ENCODE results near the gene IGFBP4. TPM values are rescaled to one million over a fixed set of nuclear protein-coding genes. Genes with fewer than 3 reads are reported as not detected.

Gene IGFBP4
- total and polyA plus RNA-seq, 2 of the 13 experiments (the other 11 are each of a cell fraction or from before 2014, with no cell fraction given), result 4.1 to 49.0 TPM

DNA sequence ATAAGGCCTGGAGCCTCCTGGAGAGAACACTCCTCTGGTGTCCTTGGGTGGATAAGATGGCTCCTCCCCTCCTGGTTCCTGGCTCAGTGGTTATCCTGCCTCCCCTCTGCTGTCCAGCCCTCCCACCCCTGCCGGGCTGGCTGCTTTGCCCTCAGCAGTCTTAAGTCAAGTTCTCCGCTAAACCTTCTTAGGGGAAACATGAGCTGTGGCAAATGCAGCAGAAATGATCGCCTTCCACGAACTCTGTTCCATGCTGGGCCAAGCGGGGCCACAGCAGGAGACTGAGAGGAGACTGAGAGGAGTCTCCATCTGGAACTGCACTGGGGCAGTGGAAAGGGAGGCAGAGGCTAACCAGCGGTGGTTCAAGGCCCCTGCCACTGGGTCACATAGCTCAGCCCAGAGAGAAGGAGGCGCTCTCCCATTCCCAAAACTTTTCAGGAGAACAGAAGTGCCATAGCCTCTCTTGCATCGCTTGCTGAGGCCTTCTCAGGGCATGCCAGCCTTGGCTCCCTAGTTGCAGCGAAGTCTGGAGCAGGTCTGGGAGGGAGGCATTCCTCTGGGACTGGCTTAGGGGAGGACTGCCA lies 31.3 kb downstream of the IGFBP4 start:
- FAIRE-seq (no peak), DNase-seq (ENCODE audit: low spot score) (no peak), ATAC-seq (no peak; the same call in 2 of the 3 replicates)
- POLR2A ChIA-PET, result interaction anchor here (0.8 kb wide), 1 partner anchor 26 kb away, joined by 4 read pairs; no protein-coding TSS in a partner anchor
- no peaks in the 10 kb centered on the region for H3K36me3 ChIP-seq (replicated peaks in 1 of 2; ENCODE audit: control insufficient read depth in 1 of 2, insufficient read depth in 2 of 2, low read length in 2 of 2)
- no peak overlapping the region for H3K4me3 ChIP-seq (replicated peaks in 1 of 3; ENCODE audit: insufficient read depth in 1 of 3, low read depth in 2 of 3, low read length in 3 of 3)
- peaks cover 51% of the 10 kb centered on the region for H3K4me1 ChIP-seq (ENCODE audit: insufficient read depth, low read length)
- no peaks in the 10 kb centered on the region for H3K9me3 ChIP-seq (ENCODE audit: low read length)
- no TSS peak for BruUV-seq (replicated peaks)
- TF ChIP-seq REL (CRISPR knock-in tag; conservative IDR thresholded peaks at IDR 0.05), result 0 out of 2 replicates have a peak, but pooled peaks have one; percentile 10
- 0 out of 2 replicates have a peak, but pooled peaks have one; percentile 20 for TF ChIP-seq MYC (CRISPR knock-in tag; IDR thresholded peaks at IDR 0.05; ENCODE audit: borderline replicate concordance)
- no peak for TF ChIP-seq ZNF563 (CRISPR knock-in tag; IDR thresholded peaks at IDR 0.05)
- TF ChIP-seq ZMYM4 (CRISPR knock-in tag; IDR thresholded peaks at IDR 0.05), result no peak
- peak; percentile 51 for TF ChIP-seq RBM22 (optimal IDR thresholded peaks at IDR 0.05; ENCODE audit: low read length)
- no peaks in the 10 kb centered on the region for H4K20me1 ChIP-seq (ENCODE audit: insufficient read depth, low read length)
- intact Hi-C loops (cut with micrococcal nuclease; ENCODE audit: unreplicated experiment), result loop anchor here (5.0 kb wide), 1 partner anchor 58 kb away; no protein-coding TSS in a partner anchor
- H3K9ac ChIP-seq (ENCODE audit: insufficient read depth, low read depth, low read length), result no peak overlapping the region
- in situ Hi-C loops (cut with HindIII; ENCODE audit: extremely low pct_ligation_motif_present, low pct_unique_long_range_greater_than_20kb), result no loop called here
- H3K4me2 ChIP-seq (ENCODE audit: low read depth, low read length), result no peak overlapping the region
- WGBS (ENCODE audit: low lambda C conversion rate), result 56% methylated on average over 9 of the region's 9 CpGs
- no peak overlapping the region for H2AFZ ChIP-seq (ENCODE audit: low read length)
- H3K27me3 ChIP-seq (ENCODE audit: control insufficient read depth in 1 of 2, insufficient read depth in 2 of 2, low read length in 2 of 2), result no peaks in the 10 kb centered on the region
- no peaks in the 10 kb centered on the region for H3K79me2 ChIP-seq (ENCODE audit: insufficient read depth, low read length)
- no peak overlapping the region for H3K27ac ChIP-seq (ENCODE audit: extremely low read length, insufficient read depth, low read length)
- CTCF ChIA-PET (ENCODE audit: low intra/inter-chr PET ratio, low total read pairs), result no interaction called here

GRCh38 chr17:40475234-40475908 lies 32.1 kb downstream of the IGFBP4 start:
- Histone ChIP-seq H3K9ac (ENCODE audit: insufficient read depth, low read depth, low read length) (no peak overlapping the region), H3K4me1 (ENCODE audit: insufficient read depth, low read length) (peaks cover 60% of the 10 kb centered on the region)
- TF ChIP-seq, protein P1, sequence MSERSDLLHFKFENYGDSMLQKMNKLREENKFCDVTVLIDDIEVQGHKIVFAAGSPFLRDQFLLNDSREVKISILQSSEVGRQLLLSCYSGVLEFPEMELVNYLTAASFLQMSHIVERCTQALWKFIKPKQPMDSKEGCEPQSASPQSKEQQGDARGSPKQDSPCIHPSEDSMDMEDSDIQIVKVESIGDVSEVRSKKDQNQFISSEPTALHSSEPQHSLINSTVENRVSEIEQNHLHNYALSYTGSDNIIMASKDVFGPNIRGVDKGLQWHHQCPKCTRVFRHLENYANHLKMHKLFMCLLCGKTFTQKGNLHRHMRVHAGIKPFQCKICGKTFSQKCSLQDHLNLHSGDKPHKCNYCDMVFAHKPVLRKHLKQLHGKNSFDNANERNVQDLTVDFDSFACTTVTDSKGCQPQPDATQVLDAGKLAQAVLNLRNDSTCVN (CRISPR knock-in tag; IDR thresholded peaks at IDR 0.05; ENCODE audit: borderline replicate concordance), result no peak
- TF ChIP-seq LCORL (IDR thresholded peaks at IDR 0.05), result no peak
- no peak for TF ChIP-seq LCORL (CRISPR knock-in tag; IDR thresholded peaks at IDR 0.05)
- TF ChIP-seq SMAD9 (CRISPR knock-in tag; IDR thresholded peaks at IDR 0.05), result no peak
- TF ChIP-seq PATZ1 (CRISPR knock-in tag; IDR thresholded peaks at IDR 0.05), result peak; percentile 18
- TF ChIP-seq ZNF30 (CRISPR knock-in tag; IDR thresholded peaks at IDR 0.05), result no peak
- TF ChIP-seq, protein P2, sequence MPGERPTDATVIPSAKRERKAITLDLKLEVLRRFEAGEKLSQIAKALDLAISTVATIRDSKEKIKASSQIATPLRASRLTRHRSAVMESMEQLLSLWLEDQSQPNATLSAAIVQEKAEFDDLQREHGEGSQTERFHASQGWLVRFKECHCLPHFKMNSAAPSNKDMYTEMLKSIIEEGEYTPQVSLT (CRISPR knock-in tag; IDR thresholded peaks at IDR 0.05; ENCODE audit: borderline replicate concordance, low read depth), result no peak

More at GRCh38 chr17:40475234-40475908, 32.1 kb downstream of the IGFBP4 start:
- Histone ChIP-seq H3K9me3 (ENCODE audit: low read length) (no peaks in the 10 kb centered on the region), H3K4me3 (replicated peaks in 1 of 3; ENCODE audit: insufficient read depth in 1 of 3, low read depth in 2 of 3, low read length in 3 of 3) (no peak overlapping the region), H4K20me1 (ENCODE audit: insufficient read depth, low read length) (no peaks in the 10 kb centered on the region), H3K79me2 (ENCODE audit: insufficient read depth, low read length) (no peaks in the 10 kb centered on the region), H3K27ac (ENCODE audit: extremely low read length, insufficient read depth, low read length) (no peak overlapping the region), H2AFZ (ENCODE audit: low read length) (no peak overlapping the region), H3K27me3 (ENCODE audit: control insufficient read depth in 1 of 2, insufficient read depth in 2 of 2, low read length in 2 of 2) (no peaks in the 10 kb centered on the region), H3K36me3 (replicated peaks in 1 of 2; ENCODE audit: control insufficient read depth in 1 of 2, insufficient read depth in 2 of 2, low read length in 2 of 2) (no peaks in the 10 kb centered on the region), H3K4me2 (ENCODE audit: low read depth, low read length) (peak overlapping the region; percentile 26; the same call in 1 of the 2 replicates)
- FAIRE-seq (no peak), ATAC-seq (no peak), DNase-seq (ENCODE audit: low spot score) (no peak)
- ChIA-PET POLR2A (interaction anchor here (0.6 to 1.7 kb wide), 10 partner anchors 27 to 1093 kb away, joined by 3 to 8 read pairs (median 4); partner anchors contain the start of gene IGFBP4), CTCF (ENCODE audit: low intra/inter-chr PET ratio, low total read pairs) (interaction anchor here (0.7 to 2.1 kb wide), 4 partner anchors 34 to 85 kb away, joined by 3 to 13 read pairs (median 8); no protein-coding TSS in a partner anchor)
- BruUV-seq (replicated peaks), result no TSS peak
- in situ Hi-C loops (cut with HindIII; ENCODE audit: extremely low pct_ligation_motif_present, low pct_unique_long_range_greater_than_20kb) (no loop called here), intact Hi-C loops (cut with micrococcal nuclease; ENCODE audit: unreplicated experiment) (loop anchor here (5.0 kb wide), 1 partner anchor 57 kb away; no protein-coding TSS in a partner anchor)
- WGBS (ENCODE audit: low lambda C conversion rate), result 76% methylated on average over 18 of the region's 18 CpGs

Data from HepG2 (cell line).